ENCODE measurements around the gene TASP1. TPM values are rescaled to one million over a fixed set of nuclear protein-coding genes. Genes with fewer than 3 reads are reported as not detected.
"Not testable (repeated sequence)": the region's sequence is repeated elsewhere in the genome, so short reads cannot be mapped to it uniquely, and the experiment has no call there.

Gene TASP1
- total RNA-seq, 1 donor from 2014 or later = 5.2 TPM

- DNase-seq (ENCODE audit: low read depth) = no peak
Measured at GRCh38 chr20:13648291-13649228, 9.8 kb upstream of the TASP1 start.

- peak; percentile 45 for DNase-seq (ENCODE audit: low read depth)
Measured at GRCh38 chr20:13644010-13644409, 5.3 kb upstream of the TASP1 start.

GRCh38 chr20:13639150-13639497 is 392 bp upstream of the TASP1 start:
- DNase-seq (ENCODE audit: low read depth) = no peak

GRCh38 chr20:13638162-13638495 is 603 bp downstream of the TASP1 start:
- peak; percentile 18 for DNase-seq (ENCODE audit: low read depth)

DNA sequence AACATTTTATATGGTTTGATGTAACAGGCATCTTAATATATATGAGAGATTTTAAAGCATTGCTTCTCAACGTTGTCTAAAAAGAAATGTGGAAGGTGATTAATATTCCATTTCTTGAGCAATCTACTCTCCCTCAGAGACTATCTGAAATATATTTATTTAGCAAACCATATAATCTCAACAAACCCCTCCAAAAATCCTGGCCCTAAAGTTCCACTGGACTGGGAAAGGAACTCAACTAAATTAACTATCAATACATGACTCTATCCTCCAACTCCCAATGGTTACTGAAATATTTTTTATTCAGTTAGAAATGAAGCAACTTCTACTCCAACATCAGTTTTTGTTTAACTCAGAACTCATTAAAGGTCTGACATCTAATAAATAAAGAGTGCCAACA is 6.3 kb downstream of the TASP1 start:
- DNase-seq (ENCODE audit: low read depth) = no peak

GRCh38 chr20:13627525-13627924 is 11.2 kb downstream of the TASP1 start:
- peak; percentile 41 for DNase-seq (ENCODE audit: low read depth)

DNA sequence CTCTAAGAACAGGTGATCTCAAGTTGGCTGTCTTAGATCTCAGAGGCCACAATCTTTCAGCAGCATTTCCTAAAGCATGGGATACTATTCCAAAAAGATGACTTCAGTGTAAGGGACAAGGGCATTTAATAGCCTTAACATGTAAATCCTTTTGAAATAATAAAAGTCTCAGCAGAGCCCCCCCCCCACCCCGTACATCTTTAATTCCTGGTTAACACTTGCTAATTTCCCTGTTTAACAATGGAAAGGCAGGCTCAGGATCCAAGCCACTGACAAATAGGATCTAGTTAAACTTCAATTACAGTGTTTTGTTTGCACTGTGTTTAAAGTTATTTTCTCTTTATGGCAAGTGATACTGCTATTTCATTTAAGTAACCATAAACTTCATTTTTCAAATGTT is 12.0 kb downstream of the TASP1 start:
- no peak for DNase-seq (ENCODE audit: low read depth)

DNA sequence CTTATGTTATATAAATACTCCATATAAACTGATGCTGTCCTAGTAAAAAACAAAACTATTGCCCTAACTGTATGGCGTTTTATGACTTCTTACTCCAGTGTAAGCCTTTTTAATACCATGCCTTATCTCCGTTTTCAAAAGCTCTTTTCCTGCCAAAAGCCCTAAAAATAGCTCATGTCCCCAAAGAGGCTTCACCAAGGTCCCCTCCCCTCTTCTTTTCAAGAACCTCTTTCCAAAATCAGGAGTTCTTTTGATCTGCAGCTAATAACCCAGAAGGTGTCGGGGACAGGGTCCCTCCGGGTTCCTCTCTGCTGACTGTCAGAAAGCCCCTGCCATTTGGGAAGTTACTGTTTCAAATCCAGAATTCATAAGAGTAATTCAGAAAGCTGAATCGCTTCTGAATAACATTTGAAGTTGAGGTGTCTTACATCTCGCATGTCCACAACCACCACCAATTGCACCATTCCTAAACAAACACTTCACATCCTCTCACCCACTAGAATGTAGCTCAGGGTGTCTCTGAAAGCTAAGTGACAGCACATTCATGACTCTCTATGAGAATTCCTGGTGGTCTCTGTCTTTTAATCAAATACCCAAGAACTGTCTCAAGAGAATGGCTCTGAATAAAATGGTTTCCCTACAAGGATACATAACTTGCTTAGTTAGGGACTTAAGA is 13.3 kb downstream of the TASP1 start:
- DNase-seq (ENCODE audit: low read depth) = no peak

DNA sequence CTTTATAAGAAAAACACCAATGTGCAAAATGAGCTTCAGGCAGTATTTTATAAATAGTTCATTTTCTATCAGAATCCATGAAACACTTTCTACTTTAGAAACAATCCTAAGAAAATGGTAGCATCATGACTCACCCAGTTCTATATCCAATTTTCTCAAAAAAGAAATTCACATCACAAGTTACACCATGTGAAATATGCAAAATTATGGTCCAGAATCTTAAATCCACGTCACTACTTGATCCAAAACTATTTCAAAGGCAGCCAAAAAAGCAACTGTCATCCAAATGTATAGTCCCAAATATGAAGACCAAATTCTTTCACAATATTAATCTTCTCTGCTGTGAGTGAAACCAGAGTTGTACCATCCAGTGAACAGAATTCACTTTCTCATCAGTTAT is 19.3 kb downstream of the TASP1 start:
- not testable (repeated sequence) for DNase-seq (ENCODE audit: low read depth)

GRCh38 chr20:13618456-13618855 is 20.3 kb downstream of the TASP1 start:
- DNase-seq (ENCODE audit: low read depth) = not testable (repeated sequence)

DNA sequence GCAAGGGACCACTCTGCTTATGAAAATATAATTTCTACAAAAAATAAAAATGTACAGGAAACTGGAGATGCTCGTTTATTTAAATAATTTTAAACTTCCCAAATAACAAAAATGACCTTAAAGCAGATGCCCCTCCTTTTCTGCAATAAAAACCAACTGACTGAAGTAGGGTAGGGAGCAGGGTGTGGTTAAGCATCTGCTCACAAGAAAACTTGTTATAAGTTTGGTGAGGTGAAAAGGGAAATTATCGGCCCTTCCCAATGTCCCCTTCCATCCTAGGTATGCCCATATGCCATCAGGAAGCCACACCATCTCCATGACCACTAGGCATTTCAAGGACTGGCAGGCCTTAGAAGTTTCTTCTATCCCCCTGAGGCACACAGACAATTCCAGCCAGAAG is 21.1 kb downstream of the TASP1 start:
- not testable (repeated sequence) for DNase-seq (ENCODE audit: low read depth)

GRCh38 chr20:13616713-13617112 is 22.0 kb downstream of the TASP1 start:
- not testable (repeated sequence) for DNase-seq (ENCODE audit: low read depth)

DNA sequence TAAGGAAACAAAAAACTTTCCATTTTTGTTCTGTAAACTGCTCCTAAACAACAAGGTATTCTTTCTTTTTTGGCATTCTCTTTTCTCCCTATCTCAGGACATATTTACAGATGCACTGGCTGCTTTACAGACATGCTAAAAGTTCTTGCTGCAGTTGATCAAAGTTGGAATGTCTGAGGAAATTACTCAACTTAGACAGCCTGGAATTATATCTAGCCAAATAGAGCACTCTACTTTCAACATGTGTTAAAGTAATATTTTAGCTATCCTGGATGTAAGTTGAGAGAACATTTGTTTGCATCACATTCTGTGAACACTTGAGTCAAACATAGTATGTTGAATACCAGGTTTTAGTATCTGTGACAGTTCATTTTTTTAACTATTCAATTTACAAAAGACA is 24.8 kb downstream of the TASP1 start:
- DNase-seq (ENCODE audit: low read depth) = no peak

DNA sequence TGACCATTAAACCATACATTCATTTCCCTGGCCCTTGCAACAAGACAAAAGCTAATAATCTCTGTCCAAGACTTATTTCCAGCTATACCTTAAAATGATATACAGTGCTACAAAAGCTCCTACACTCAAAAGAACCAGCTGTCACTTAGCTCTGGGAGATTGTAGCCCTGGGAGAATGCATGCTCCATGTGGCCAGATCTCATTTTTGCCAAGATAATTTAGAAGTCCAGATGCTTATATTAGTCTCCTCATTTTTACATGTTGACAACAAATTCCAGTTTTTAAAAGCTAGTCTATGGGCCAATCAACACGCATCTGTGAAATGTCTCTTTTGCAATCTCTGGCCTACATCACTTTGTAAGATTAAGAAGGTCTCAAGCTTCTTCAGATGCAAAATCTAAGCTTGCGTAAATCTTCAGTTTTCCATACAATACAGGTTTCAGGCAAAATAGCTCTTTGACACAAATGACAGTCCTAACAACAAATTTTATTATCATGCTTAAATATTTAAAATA is 27.1 kb downstream of the TASP1 start:
- DNase-seq (ENCODE audit: low read depth) = no peak

DNA sequence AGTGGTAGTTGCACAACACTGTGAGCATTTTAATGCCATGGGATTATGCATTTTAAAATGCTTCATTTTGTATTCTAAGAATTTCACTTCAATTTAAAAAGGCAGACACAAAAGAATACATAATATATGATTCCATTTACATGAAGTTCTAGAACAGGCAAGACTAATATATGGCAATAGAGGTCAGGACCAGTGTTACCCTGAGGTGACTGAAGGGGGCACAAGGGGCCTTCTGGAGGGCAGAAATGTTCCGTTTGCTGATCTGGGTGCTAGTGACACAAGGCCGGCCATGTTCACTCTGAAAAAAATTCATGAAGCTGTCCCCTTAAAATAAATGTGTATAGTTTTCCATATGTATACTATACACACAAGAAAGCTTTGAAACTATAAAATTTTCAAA is 28.5 kb downstream of the TASP1 start:
- no peak for DNase-seq (ENCODE audit: low read depth)

- DNase-seq (ENCODE audit: low read depth) = no peak
Measured at GRCh38 chr20:13608066-13608465, 30.7 kb downstream of the TASP1 start.

GRCh38 chr20:13593423-13593822 is 45.3 kb downstream of the TASP1 start:
- DNase-seq (ENCODE audit: low read depth) = not testable (repeated sequence)

GRCh38 chr20:13588049-13588448 is 50.7 kb downstream of the TASP1 start:
- no peak for DNase-seq (ENCODE audit: low read depth)

GRCh38 chr20:13587370-13587769 is 51.4 kb downstream of the TASP1 start:
- DNase-seq (ENCODE audit: low read depth) = no peak

DNA sequence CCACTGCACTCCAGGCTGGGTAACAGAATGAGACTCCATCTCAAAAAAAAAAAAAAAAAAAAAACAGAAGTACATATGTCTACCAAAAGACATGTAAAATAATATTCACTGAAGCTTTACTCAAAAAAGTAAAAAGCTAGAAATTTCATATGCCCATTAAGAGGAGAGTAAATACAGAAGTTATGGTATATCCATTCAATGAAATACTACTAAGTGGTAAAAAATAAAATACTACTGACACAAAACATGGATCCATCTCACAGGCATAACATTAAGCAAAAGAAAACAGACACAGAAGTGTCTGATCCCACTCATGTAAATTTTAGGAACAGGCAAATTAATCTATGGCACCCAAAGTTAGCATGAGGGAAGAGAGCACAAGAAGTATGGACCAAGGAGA is 52.6 kb downstream of the TASP1 start:
- no peak for DNase-seq (ENCODE audit: low read depth)

DNA sequence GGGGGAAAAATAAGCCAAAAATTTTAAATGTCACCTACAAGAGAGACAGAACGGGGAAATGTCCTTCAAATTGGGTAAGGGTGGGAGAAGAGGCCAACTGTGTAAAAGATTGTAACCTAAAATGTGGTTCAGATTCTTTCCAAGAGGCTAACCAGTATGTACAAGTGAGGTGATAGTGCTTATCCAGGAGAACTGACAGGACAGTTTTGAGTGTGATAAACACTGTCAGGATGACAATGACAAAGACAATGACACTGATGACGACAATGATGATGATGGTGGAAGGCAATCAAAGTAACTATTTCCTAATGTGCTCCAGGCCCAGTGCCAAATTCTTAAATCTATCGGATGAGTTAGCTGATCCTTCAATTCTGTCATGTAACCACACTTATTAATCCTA is 57.3 kb downstream of the TASP1 start:
- no peak for DNase-seq (ENCODE audit: low read depth)

GRCh38 chr20:13580707-13581106 is 58.0 kb downstream of the TASP1 start:
- DNase-seq (ENCODE audit: low read depth) = no peak

DNA sequence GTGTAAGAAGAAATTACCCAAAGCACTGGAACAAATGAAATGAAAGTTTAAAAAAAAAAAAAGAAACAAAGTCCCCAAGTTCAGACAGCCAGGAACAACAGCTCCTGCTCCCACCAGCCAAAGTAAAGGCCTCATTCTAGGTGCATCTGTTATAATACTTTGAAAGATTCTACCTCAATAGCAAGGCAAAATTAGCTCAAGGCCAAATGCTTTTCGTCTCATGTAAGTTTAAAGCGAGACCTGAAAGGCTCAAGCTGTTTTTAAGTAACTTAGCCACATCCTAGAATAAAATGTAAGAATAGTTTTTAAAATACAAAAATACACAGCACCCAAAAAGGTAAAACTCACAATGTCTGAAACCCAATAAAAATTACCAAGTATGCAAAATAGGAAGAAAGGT is 64.7 kb downstream of the TASP1 start:
- DNase-seq (ENCODE audit: low read depth) = no peak

All from myocyte (in vitro differentiated cells).